HG02571 (cell line): ENCODE data around the gene EXOSC1.
A peak's percentile ranks its signal among the peaks of the same experiment; 100 is the strongest.
"Not testable (repeated sequence)": the region's sequence is repeated elsewhere in the genome, so short reads cannot be mapped to it uniquely, and the experiment has no call there.

Source experiments
- ATAC-seq: cut with Tn5 transposase; IDR thresholded peaks from one replicate; pipeline ENCODE4 v1.9.1; 2021; ENCODE audit warnings: mild to moderate bottlenecking, moderate library complexity; ENCODE audit not compliant: unreplicated experiment

EXOSC1 gene

DNA sequence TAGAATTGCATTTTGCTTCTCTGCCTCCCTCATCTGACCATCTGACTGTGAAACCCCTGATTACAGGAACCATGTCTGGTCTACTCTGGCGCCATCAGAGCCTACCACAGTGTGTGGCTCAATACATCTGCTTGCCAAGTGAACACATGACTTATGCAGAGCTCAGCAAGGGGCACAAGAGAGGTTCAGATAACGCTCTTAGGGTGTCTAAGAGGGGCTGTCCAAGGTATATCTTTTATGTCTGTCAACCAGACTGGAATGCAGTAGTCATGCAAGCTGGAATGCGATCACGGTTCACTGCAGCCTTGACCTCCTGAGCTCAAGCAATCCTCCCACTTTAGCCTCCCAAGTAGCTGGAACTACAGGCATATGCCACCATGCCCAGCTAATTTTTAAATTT lies 34.4 kb downstream of the EXOSC1 start:
- ATAC-seq: no peak

DNA sequence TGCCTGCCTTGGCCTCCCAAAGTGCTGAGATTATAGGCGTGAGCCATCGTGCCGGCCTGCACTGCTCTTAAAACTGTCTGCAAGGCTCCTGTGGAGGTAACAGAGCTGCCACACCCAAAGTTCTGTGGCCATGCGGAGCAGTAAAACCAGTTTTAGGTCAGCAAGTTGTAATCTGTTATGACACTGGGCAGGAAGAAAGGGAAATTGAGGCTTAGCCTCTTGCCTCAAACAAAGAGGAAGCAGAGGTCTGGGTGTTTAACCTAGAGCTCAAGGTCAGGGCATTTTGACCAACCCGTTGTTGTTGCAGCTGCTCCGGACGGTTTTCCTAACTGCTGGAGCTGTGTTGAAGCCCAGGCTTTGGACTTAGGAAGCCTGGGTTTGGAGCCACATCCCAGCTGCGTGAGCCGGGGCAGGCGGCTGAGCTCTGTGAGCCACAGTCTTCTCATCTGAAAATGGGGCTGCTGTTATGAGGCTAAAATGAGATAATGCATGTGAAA lies 37.3 kb downstream of the EXOSC1 start:
- no peak for ATAC-seq

DNA sequence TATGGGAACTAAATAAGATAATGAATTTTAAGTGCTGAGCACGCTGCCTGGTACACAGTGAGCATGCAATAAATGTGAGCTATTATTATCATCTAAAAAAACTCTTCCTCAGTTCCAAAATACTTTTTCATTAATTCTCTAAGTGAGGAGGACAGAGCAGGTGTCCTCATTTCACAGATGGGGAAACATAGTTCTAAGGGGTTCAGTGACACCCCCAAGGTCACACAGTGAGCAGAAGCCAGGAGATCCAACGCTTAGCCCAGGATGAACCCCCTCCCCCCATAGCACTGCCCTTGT lies 37.9 kb downstream of the EXOSC1 start:
- ATAC-seq: no peak

DNA sequence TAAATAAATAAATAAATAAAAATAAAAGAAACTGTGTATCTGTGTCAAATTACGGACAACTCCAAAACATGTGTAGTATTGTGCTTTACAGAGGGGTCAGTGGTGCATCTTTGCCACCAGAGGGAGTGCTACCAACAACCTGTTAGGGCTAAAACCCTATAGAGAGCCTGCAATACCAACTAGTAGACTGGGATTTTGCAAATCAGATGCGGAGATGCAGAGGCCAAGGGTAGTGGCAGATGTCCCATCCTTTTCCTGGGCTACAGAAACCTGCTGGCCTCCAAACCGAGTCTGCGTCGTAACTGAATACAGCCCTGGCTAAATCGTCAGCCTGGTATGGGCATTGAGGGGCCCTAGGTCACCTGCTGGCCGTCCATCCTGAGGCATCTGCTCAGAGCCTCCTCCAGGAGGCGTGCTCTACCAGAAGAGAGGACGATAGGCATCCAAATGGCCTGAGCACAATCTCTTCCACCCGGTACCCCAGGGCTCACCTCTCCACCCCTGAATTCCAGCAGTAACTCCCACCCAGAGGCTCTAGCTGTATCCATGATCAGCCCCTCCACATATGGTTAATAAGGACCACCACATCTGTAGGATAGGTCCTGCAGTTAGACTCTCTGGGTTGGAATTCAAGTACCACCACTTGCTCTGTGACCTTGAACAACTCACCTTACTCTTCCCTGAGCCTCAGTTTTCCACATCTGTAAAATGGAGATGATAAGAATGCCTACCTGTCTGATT lies 38.4 kb downstream of the EXOSC1 start:
- ATAC-seq: peak; percentile 89

DNA sequence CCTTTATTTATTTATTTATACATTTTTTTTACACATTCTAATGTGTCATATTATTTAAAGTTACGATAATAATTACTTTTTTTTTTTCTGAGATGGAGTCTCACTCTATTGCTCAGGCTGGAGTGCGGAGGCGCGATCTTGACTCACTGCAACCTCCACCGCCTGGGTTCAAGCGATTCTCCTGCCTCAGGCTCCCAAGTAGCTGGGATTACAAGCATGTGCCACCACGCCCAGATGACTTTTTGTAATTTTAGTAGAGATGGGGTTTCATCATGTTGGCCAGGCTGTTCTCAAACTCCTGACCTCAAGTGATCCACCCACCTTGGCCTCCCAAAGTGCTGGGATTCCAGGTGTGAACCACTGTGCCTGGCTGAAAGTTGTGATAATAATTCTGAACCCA lies 39.3 kb downstream of the EXOSC1 start:
- ATAC-seq: not testable (repeated sequence)

DNA sequence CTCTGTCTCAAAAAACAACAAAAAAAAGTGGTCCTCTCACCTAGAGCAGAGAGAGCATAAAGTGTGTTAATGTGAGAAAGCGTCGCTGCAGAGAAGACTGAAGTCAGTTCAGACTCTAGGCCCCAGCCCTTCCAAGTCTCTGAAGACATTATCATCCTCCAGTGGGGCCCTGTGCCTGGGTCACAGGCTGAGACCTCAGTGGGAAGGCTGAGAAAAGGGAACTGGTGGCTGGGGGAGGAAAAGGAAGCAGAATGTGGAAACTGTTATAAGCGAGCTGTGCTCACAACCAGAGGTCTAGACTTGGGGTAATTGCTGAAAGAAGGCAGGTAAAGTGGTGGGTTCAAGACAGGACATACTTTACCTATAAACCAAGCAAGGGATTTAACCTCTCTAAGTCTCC lies 39.7 kb downstream of the EXOSC1 start:
- no peak for ATAC-seq

DNA sequence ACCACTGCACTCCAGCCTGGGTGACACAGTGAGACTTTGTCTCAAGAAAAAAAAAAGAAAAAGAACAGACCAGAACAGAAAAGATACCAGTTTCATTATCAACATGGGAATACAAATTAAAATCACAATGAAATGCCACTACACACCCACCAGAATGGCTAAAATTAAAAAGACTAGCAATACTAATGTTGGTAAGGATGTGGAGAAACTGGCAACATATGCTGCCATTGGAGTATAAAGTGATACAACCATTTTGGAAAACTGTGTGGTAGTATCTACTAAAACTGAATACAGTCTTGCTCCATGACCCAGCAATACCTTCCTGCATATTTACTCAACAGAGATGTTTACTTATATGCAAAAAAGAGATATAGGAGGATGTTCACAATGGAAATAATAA lies 41.8 kb downstream of the EXOSC1 start:
- no peak for ATAC-seq

DNA sequence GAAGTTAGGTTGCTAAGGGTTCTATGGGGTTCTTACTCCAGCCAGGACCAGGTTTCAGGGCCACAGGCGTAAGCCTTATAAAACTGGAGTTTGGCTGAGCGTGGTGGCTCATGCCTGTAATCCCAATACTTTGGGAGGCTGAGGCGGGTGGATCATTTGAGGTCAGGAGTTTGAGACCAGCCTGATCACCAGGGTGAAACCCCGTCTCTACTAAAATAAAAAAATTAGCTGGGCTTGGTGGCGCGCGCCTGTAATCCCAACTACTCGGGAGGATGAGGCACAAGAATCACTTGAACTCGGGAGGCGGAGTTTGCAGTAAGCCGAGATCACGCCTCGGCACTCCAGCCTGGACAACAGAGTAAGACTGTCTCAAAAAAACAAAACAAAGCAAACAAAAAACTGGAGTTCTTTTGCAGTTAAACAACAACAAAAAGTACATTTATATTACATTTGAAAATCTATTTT lies 44.3 kb downstream of the EXOSC1 start:
- no peak for ATAC-seq

DNA sequence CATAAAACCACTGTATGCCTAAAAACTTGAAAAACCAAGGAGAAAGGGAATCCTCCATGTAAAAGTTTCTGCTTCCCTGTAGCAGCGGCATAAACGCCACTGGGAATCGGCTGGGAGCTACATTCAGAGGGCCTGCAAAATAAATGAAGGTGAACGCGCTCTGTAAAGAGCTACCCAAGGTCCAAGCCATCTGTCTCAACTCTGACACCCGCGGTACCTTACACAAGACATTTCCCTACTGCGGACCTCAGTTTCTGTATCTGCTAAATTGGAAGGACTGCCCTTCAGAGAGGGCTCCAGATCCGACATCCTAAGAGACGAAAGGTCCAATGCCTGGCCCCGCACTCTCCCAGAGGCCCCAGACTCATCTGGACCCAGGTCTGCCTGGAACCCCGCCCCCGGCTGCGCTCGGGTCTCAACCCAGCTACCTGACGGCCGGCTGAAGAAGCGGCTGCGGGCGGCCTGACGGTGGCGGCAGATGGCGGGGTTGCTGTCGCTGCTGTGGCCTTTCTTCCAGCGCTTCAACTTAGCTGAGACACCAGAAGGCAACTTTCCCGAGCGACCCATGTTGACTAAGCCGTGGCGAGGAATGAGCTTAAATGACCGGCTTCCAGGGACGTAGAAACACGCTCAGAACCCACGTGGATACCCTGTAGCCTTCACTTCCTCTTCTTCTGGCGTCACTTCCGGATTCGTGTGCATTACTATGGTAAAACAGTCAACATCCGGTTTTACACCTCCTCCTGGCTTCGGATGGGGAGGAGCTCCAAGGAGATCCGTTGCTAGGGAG lies 44.9 kb downstream of the EXOSC1 start, which contains the start of gene RRP12:
Gene RRP12 (minus strand): TSS at position 676 of the 790 bp plus-strand sequence. CDS start 109 bp downstream, at position 567.
- ATAC-seq: peak; percentile 98

DNA sequence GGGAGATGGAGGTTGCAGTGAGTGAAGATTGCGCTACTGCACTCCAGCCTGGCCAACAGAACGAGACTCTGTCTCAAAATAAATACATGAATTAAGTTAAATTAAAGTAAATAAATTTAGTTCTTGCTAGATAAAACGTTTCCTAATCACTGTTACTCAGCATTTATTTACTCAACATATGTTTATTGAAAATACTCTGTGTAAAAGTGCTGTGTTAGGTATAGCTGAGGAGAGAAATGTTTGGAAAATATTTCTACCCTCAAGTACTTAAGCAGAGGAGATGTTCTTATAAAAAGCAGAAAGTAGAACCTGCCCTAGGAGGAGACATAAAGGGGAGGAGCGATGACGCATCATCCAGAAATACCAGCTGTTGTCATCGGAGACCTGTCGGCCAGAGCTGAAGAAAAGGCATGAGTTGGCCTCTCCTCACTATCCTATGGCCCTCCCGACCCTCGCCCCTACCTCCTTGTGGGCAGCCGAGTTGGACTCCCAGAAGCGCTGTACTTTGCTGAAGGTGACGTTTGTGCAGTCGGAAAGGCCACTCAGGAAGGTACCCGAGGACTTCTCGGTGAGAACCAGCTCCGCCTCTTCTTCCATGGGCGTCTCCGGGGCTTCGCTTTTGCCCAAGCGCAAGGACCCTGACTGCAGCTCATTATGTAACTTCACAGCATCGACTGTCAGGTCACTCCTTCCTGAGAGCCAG lies 45.8 kb downstream of the EXOSC1 start:
- no peak for ATAC-seq

DNA sequence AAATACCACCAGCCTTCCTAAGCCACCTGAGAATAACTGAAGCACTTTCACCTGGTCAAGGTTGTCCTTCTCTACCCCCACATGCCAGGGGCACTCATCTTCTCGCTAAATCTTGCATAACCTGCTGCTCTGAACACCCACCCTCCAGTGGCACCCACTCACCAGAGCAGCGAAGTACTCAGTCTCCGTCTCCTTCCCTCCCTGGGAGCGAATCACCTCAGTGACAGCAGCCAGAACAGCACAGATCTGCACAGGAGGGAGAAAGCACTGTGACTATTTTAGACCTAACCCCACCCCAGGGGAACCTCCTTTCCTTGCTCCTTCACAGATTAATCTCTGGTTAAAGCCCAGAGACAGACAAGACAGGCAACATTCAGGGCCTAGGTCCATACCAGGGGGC lies 49.8 kb downstream of the EXOSC1 start:
- ATAC-seq: no peak

DNA sequence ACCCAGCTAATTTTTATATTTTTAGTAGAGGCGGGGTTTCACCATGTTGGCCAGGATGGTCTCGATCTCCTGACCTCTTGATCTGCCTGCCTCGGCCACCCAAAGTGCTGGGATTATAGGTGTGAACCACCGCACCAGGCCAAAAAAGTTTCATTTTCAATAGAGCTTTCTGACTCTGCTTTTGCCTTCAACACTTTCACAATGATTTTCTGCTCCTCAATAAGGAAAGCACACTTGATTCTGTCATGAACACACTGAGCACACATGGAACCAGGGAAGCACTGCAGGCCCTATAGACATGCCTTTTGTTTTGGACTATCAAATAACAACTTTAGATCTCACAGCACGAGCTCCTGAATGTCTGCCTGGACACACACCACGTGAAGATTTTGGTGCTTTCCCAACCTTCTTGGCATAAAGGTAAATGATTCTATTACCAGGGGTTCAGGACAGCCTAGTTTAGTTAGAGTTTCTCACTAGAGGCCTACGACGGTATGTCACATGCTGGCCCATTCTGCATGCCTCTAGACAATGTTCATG lies 52.7 kb downstream of the EXOSC1 start:
- no peak for ATAC-seq

DNA sequence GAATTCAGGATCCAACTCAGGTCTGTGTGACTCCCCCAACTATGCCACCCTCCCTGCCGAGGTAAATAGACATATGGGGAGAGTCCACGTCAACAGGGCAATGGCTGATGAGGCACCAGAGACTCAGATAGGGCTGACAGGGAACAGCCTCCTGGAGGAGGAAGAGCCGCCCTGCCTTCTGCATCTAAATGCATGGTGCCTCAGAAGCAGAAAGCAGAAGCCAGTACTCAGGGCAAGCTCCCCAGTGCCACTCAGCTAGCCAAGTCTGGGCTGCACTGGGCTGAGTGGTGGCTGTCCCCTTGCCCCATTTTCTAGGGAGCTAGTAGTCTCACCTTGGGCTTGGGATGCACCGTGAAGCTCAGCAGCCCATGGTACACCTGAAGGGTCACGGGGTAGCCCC lies 55.7 kb downstream of the EXOSC1 start:
- ATAC-seq: no peak

DNA sequence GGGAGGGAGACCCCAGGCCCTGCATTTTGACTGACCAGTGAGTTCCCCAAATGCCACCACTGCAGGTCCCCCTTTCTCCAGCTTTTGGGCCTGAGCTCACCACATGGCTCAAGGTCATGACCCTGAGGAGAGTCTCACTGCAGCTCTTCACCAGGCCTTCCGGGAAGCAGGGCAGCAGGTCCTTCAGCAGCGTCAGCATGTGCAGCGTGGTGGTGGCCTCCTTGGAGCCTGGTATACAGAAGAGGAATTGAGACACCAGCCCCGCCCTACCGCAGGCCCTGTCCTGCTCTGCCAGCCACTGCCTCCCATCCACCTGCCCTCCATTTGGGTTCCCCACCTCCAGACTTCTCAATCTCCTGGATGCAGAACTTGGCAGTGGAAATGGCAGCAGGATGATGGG lies 57.7 kb downstream of the EXOSC1 start:
- no peak for ATAC-seq
